ENCODE data around the gene SIGLEC8. TPM values are rescaled to one million over a fixed set of nuclear protein-coding genes. Genes with fewer than 3 reads are reported as not detected.
A peak's percentile ranks its signal among the peaks of the same experiment; 100 is the strongest.

Gene SIGLEC8
- total RNA-seq (under 1 TPM in 4 of 10 donors, not detected in 6; 0.13 to 0.95 (median 0.19) TPM), polyA plus RNA-seq (not detected)
- long read RNA-seq, donor 1: 0 reads
- long read RNA-seq, donor 2: 0 reads
- long read RNA-seq, donor 3: 0 reads

DNA sequence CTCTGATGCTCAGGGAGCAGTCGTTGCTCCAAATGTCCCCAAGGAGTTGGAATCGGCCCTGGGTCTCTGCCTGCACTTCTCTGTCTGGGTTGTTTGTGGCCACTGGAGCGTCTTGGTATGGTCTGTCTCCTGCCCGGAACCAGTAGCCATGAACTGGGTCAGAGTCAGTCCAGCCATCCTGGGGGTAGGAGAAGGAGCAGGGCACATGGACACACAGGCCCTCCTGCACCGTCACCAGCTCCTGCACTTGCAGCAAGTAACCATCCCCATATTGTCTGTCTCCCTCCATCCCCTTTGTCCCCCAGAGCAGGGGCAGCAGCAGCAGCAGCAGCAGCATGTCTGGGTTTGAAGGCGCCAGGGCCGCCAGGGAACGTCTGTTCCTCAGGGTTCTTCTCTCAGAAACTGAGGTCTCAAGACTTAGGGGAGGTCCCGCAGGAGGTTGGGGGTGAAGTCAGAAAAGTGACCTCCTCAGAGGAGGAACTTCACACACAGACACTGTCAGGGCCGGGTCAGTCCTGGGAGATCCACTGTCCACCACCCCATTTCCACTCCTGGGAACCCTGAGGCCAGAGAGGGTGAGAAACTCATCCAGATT is at the start of gene SIGLEC8:
Gene SIGLEC8 (minus strand): TSS at position 404 of the 595 bp plus-strand sequence. CDS start 67 bp downstream, at position 337.
- Histone ChIP-seq H3K36me3 (no peaks in the 10 kb centered on the region), H3K4me1 (peaks cover 0 to 24% (median 0%) of the 10 kb centered on the region in 9 donors), H3K27me3 (peaks cover 0 to 66% (median 43%) of the 10 kb centered on the region in 7 donors), H3K27ac (peak within 1 kb of the TSS in 1 of 10 donors; percentile 53), H3K4me3 (peak within 1 kb of the TSS in 1 of 10 donors; percentile 16), H3K9me3 (no peaks in the 10 kb centered on the region)
- intact Hi-C loops (cut with DNase I): no loop called here
- TF ChIP-seq, protein P1, sequence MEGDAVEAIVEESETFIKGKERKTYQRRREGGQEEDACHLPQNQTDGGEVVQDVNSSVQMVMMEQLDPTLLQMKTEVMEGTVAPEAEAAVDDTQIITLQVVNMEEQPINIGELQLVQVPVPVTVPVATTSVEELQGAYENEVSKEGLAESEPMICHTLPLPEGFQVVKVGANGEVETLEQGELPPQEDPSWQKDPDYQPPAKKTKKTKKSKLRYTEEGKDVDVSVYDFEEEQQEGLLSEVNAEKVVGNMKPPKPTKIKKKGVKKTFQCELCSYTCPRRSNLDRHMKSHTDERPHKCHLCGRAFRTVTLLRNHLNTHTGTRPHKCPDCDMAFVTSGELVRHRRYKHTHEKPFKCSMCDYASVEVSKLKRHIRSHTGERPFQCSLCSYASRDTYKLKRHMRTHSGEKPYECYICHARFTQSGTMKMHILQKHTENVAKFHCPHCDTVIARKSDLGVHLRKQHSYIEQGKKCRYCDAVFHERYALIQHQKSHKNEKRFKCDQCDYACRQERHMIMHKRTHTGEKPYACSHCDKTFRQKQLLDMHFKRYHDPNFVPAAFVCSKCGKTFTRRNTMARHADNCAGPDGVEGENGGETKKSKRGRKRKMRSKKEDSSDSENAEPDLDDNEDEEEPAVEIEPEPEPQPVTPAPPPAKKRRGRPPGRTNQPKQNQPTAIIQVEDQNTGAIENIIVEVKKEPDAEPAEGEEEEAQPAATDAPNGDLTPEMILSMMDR (IDR thresholded peaks at IDR 0.05): no peak
- ATAC-seq: no peak
- 64 to 69% methylated on average over 10 of the region's 10 CpGs for WGBS, 2 donors
- DNase-seq: no peak

DNA sequence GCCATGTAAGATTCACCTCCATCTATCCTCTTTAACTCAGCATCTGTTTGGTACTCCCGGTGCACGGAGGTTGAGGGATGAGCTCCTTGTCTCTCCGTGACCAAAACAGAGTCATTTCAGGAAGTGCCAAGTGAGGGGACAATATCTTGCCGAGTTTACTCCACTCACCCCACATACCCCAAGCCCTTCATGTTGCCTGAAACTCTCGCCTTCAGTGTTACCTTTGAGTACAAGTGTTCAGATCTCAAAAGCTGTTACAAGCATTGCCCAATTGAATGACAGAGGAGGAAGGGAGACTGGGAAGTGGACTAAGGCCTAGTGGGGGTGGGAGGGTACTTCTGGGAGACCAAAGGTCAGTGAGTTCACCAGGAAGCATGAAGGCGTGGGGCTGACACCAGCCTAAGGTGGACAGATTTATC is 49.4 kb upstream of the SIGLEC8 start:
- 61 to 65% methylated on average over 6 of the region's 6 CpGs for WGBS, 2 donors
- Histone ChIP-seq H3K27me3 (peaks cover 0 to 40% (median 29%) of the 10 kb centered on the region in 7 donors), H3K36me3 (no peaks in the 10 kb centered on the region), H3K27ac (peak overlapping the region in 1 of 10 donors; percentile 45), H3K4me3 (no peak overlapping the region), H3K4me1 (peaks cover 0 to 33% (median 0%) of the 10 kb centered on the region in 9 donors), H3K9me3 (peaks cover 0 to 13% (median 3%) of the 10 kb centered on the region in 11 donors)
- TF ChIP-seq, protein P1 (IDR thresholded peaks at IDR 0.05): no peak
- DNase-seq (no peak), ATAC-seq (no peak)
- intact Hi-C loops (cut with DNase I): no loop called here

DNA sequence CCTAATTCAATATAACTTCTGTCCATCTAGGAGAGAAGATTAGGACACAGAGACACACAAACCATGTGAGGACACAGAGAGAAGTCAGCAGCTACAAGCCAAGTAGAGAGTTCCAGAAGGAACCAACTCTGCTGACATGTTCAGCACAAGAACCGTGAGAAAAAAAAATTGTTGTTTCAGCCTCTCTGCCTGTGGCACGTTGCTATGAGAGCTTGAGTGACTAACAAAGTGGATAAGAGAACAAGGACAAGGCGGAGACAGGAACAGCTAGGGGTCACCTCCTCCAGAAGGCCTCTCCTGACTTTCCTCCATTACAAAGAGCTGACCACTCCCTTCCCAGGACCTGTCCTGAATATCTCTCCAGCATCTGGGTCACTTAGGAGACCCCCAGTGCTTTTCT is 48.9 kb upstream of the SIGLEC8 start:
- H3K4me3 ChIP-seq: no peak overlapping the region
- intact Hi-C loops (cut with DNase I): no loop called here
- peaks cover 0 to 38% (median 0%) of the 10 kb centered on the region in 9 donors for H3K4me1 ChIP-seq
- peaks cover 0 to 35% (median 28%) of the 10 kb centered on the region in 7 donors for H3K27me3 ChIP-seq
- TF ChIP-seq, protein P1 (IDR thresholded peaks at IDR 0.05): no peak
- ATAC-seq (peak in 2 of 8 donors; percentile 33 to 44), DNase-seq (no peak)
- 41 to 58% methylated on average over 3 of the region's 3 CpGs for WGBS, 2 donors
- no peaks in the 10 kb centered on the region for H3K36me3 ChIP-seq
- H3K27ac ChIP-seq: peak overlapping the region in 1 of 10 donors; percentile 45
- H3K9me3 ChIP-seq: peaks cover 0 to 13% (median 3%) of the 10 kb centered on the region in 11 donors

DNA sequence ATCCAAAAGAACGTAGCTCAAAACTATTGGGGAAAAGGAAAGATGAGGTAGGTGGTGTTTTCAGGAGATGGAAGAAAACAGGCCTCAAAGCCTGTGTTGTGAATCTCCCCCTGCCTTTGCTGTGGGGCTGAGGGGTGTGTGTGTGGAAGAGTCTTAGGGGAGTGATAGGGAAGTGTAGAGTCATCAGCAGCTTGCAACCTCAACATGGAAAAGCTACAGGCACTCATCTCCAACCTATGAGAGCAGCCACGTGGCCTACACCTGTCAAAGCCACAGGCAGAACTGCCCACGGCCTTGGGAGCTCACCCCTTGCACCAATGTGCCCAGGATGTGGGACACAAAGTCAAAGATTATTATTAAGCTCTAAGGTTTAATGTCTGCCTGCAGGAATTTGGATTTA is 47.6 kb upstream of the SIGLEC8 start:
- H3K27me3 ChIP-seq: peaks cover 0 to 31% (median 17%) of the 10 kb centered on the region in 7 donors
- no peak overlapping the region for H3K4me3 ChIP-seq
- H3K36me3 ChIP-seq: no peaks in the 10 kb centered on the region
- no peak for DNase-seq
- 30 to 31% methylated on average over 3 of the region's 3 CpGs for WGBS, 2 donors
- H3K4me1 ChIP-seq: peaks cover 0 to 48% (median 0%) of the 10 kb centered on the region in 9 donors
- H3K27ac ChIP-seq: no peak overlapping the region
- intact Hi-C loops (cut with DNase I): no loop called here
- ATAC-seq: no peak
- TF ChIP-seq, protein P1 (IDR thresholded peaks at IDR 0.05): no peak
- peaks cover 0 to 13% (median 3%) of the 10 kb centered on the region in 11 donors for H3K9me3 ChIP-seq

Measured in heart right ventricle (tissue), 16 donors.